H9 (cell line): Measurements from ENCODE around the gene RAPGEF3. TPM values are rescaled to one million over a fixed set of nuclear protein-coding genes. Genes with fewer than 3 reads are reported as not detected.

Source experiments
- DNase-seq: peaks from one replicate; pipeline ENCODE4 v3.0.0-alpha.2; 2017
- H2AFZ ChIP-seq: one replicate; pipeline ENCODE4 v1.6.1; 2013; ENCODE audit warnings: mild to moderate bottlenecking, low read length, control low read depth, moderate library complexity
- H2AK5ac ChIP-seq: 2 replicates; pipeline ENCODE4 v1.6.1; 2013; ENCODE audit warnings: low read length, control low read depth, mixed read lengths; ENCODE audit not compliant: insufficient read length
- H2BK120ac ChIP-seq: one replicate; pipeline ENCODE4 v1.6.1; 2013; ENCODE audit warnings: low read depth, mild to moderate bottlenecking, low read length, control low read depth, inconsistent platforms; ENCODE audit not compliant: poor library complexity, severe bottlenecking
- H2BK12ac ChIP-seq: 2 replicates; pipeline ENCODE4 v1.6.1; 2013; ENCODE audit warnings: low read length, control low read depth, mixed read lengths, low read depth; ENCODE audit not compliant: insufficient read length
- H2BK15ac ChIP-seq: 2 replicates; pipeline ENCODE4 v1.6.1; 2013; ENCODE audit warnings: low read depth, low read length, control low read depth
- H2BK20ac ChIP-seq: one replicate; pipeline ENCODE4 v1.6.1; 2013; ENCODE audit warnings: low read depth, mild to moderate bottlenecking, low read length, control low read depth, inconsistent platforms; ENCODE audit not compliant: poor library complexity, severe bottlenecking
- H2BK5ac ChIP-seq: 2 replicates; pipeline ENCODE4 v1.6.1; 2013; ENCODE audit warnings: low read length, control low read depth, mixed read lengths; ENCODE audit not compliant: insufficient read length
- H3K14ac ChIP-seq: 2 replicates; pipeline ENCODE4 v1.6.1; 2013; ENCODE audit warnings: low read length, control low read depth; ENCODE audit not compliant: insufficient read depth
- H3K18ac ChIP-seq: 2 replicates; pipeline ENCODE4 v1.6.1; 2013; ENCODE audit warnings: low read depth, mild to moderate bottlenecking, mixed read lengths, low read length, control low read depth; ENCODE audit not compliant: insufficient read length
- H3K23ac ChIP-seq: 2 replicates; pipeline ENCODE4 v1.6.1; 2013; ENCODE audit warnings: low read length, control low read depth, mixed read lengths, low read depth; ENCODE audit not compliant: insufficient read length
- H3K23me2 ChIP-seq: 2 replicates; pipeline ENCODE4 v1.6.1; 2013; ENCODE audit warnings: low read depth, mild to moderate bottlenecking, mixed read lengths, low read length, control low read depth; ENCODE audit not compliant: insufficient read length, poor library complexity, severe bottlenecking
- H3K27ac ChIP-seq: 2 replicates; pipeline ENCODE4 v1.5.1; 2013; ENCODE audit warnings: low read length, control low read depth, mixed read lengths, low read depth; ENCODE audit not compliant: insufficient read length
- H3K27me3 ChIP-seq: 2 replicates; pipeline ENCODE4 v1.6.1; 2013; ENCODE audit warnings: low read length, control low read depth, inconsistent platforms; ENCODE audit not compliant: insufficient read depth
- H3K4ac ChIP-seq: 2 replicates; pipeline ENCODE4 v1.6.1; 2013; ENCODE audit warnings: low read depth, mild to moderate bottlenecking, control low read depth, inconsistent platforms, low read length, moderate library complexity
- H3K4me1 ChIP-seq: 2 replicates; pipeline ENCODE4 v1.6.1; 2013; ENCODE audit warnings: low read length, control low read depth, inconsistent platforms; ENCODE audit not compliant: insufficient read depth
- H3K4me2 ChIP-seq: 2 replicates; pipeline ENCODE4 v1.6.1; 2013; ENCODE audit warnings: low read length, control low read depth, mixed read lengths; ENCODE audit not compliant: insufficient read length, insufficient read depth
- H3K56ac ChIP-seq: 2 replicates; pipeline ENCODE4 v1.6.1; 2013; ENCODE audit warnings: low read depth, mild to moderate bottlenecking, mixed read lengths, low read length, control low read depth; ENCODE audit not compliant: insufficient read length
- H3K79me1 ChIP-seq: 2 replicates; pipeline ENCODE4 v1.6.1; 2013; ENCODE audit warnings: low read depth, mild to moderate bottlenecking, moderate library complexity, low read length, control low read depth, inconsistent platforms; ENCODE audit not compliant: insufficient read depth, poor library complexity, severe bottlenecking
- H3K79me2 ChIP-seq: 2 replicates; pipeline ENCODE4 v1.6.1; 2013; ENCODE audit warnings: low read length, control low read depth, inconsistent platforms; ENCODE audit not compliant: insufficient read depth
- H3K9ac ChIP-seq: 2 replicates; pipeline ENCODE4 v1.6.1; 2013; ENCODE audit warnings: low read length, control low read depth, mixed read lengths; ENCODE audit not compliant: insufficient read length; ENCODE audit errors: extremely low read depth
- H3K9me3 ChIP-seq: one replicate; pipeline ENCODE4 v1.6.1; 2013; ENCODE audit warnings: low read depth, low read length, inconsistent platforms; ENCODE audit not compliant: control insufficient read depth
- H3T11ph ChIP-seq: one replicate; pipeline ENCODE4 v1.6.1; 2013; ENCODE audit warnings: mild to moderate bottlenecking, low read length, control low read depth, inconsistent platforms
- H4K20me1 ChIP-seq: one replicate; pipeline ENCODE4 v1.6.1; 2013; ENCODE audit not compliant: control insufficient read depth, insufficient read length, insufficient read depth
- H4K5ac ChIP-seq: 2 replicates; pipeline ENCODE4 v1.6.1; 2013; ENCODE audit warnings: low read depth, mild to moderate bottlenecking, mixed read lengths, low read length, control low read depth; ENCODE audit not compliant: insufficient read length
- H4K8ac ChIP-seq: replicated peaks from 2 replicates; pipeline ENCODE4 v1.6.1; 2013; ENCODE audit warnings: low read length, control low read depth, mixed read lengths, low read depth; ENCODE audit not compliant: insufficient read length
- H4K91ac ChIP-seq: 2 replicates; pipeline ENCODE4 v1.6.1; 2013; ENCODE audit warnings: low read depth, mild to moderate bottlenecking, moderate library complexity, mixed read lengths, low read length, control low read depth; ENCODE audit not compliant: insufficient read length
- H3K27ac Mint-ChIP-seq, 3 experiments: 2 replicates in 2 of 3; 3 replicates in 1 of 3; pipeline ENCODE4 v1.8.0; 2020 to 2021; ENCODE audit warnings: mixed read lengths in 3 of 3, mild to moderate bottlenecking in 1 of 3, moderate library complexity in 1 of 3
- H3K27me3 Mint-ChIP-seq: 2 replicates; pipeline ENCODE4 v1.8.0; 2021; ENCODE audit warnings: low read depth, mild to moderate bottlenecking, moderate library complexity, mixed read lengths
- H3K36me3 Mint-ChIP-seq, 3 experiments: 2 replicates in 2 of 3; 3 replicates in 1 of 3; pipeline ENCODE4 v1.8.0; 2020 to 2021; ENCODE audit warnings: low read depth in 3 of 3, mixed read lengths in 3 of 3; ENCODE audit not compliant: insufficient read depth in 1 of 3
- H3K4me1 Mint-ChIP-seq, 2 experiments: 2 replicates each; pipeline ENCODE4 v1.8.0; 2020; ENCODE audit warnings: mixed read lengths in 2 of 2
- H3K4me3 Mint-ChIP-seq, 2 experiments: 2 replicates in 1 of 2; 3 replicates in 1 of 2; pipeline ENCODE4 v1.8.0; 2020 to 2021; ENCODE audit warnings: mild to moderate bottlenecking in 2 of 2, mixed read lengths in 2 of 2, moderate library complexity in 1 of 2
- H3K9me3 Mint-ChIP-seq, 2 experiments: 2 replicates in 1 of 2; 3 replicates in 1 of 2; pipeline ENCODE4 v1.8.0; 2020; ENCODE audit warnings: mild to moderate bottlenecking in 2 of 2, mixed read lengths in 2 of 2, moderate library complexity in 1 of 2
- WGBS: extraction: QIAGEN DNeasy Blood & Tissue Kit; methylation state at CpG from one replicate; pipeline ENCODE4 v1.1.7; 2013; ENCODE audit warnings: missing lambda C conversion rate, low lambda C conversion rate, mixed read lengths; ENCODE audit not compliant: insufficient read length; ENCODE audit errors: extremely low coverage; 5-methylcytosine and 5-hydroxymethylcytosine counted together
- total RNA-seq: library from RNA; stranded (reverse); gene quantifications from 2 replicates; pipeline ENCODE4 v1.2.1, GENCODE V29; 2021
- TF ChIP-seq, protein P1 (sequence below): fragments of 200-600 bp; sonication (generic); conservative IDR thresholded peaks from 3 replicates; pipeline ENCODE4 v1.8.0; 2021; ENCODE audit warnings: antibody characterized with exemption, mild to moderate bottlenecking

The RAPGEF3 gene
- total RNA-seq, 1 experiment from 2014 or later: 7.4 TPM

DNA sequence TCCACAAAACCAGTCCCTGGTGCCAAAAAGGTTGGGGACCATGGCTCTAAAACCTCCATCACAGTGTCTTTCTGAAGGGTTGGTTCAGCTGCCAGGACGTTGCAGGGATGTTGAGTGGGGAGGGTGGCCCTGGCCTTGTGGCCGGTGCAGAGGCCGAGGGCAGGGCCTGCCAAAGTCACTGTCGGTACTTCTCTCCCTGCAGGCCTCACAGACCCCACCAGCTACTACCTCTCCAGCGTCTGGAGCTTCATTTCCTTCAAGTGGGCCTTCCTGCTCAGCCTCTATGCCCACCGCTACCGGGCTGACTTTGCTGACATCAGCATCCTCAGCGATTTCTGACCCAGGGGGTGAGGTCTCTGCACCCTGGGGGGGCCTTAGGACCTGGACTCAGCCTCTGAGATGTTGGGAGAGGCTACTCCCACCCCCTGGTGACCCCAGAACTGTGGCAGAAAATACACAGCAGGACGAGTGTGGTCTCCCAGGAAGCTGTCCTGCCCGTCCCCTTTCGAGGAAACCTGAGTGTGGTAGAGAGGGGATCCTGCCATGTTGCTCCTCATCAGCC, 21.3 kb upstream of the RAPGEF3 start:
- no peak overlapping the region for H3K27ac Mint-ChIP-seq
- peaks cover 2% of the 10 kb centered on the region for H4K20me1 ChIP-seq

More for the DNA sequence above, 21.3 kb upstream of the RAPGEF3 start:
- Histone ChIP-seq H2AK5ac (no peak overlapping the region), H2BK120ac (no peak overlapping the region), H4K8ac (no peak overlapping the region), H3K79me1 (no peaks in the 10 kb centered on the region), H2BK20ac (no peak overlapping the region), H3K4me1 (peaks cover 3% of the 10 kb centered on the region; the same call in 1 of the 2 replicates), H3K9me3 (no peaks in the 10 kb centered on the region), H2BK12ac (no peak overlapping the region), H3K14ac (no peak overlapping the region; the same call in 1 of the 2 replicates), H3K56ac (no peak overlapping the region), H2AFZ (no peak overlapping the region), H4K5ac (no peak overlapping the region), H2BK5ac (no peak overlapping the region), H2BK15ac (no peak overlapping the region), H3K9ac (no peak overlapping the region), H3K27ac (no peak overlapping the region), H3K23ac (no peak overlapping the region), H3K4me2 (peak overlapping the region; percentile 36), H3K18ac (no peak overlapping the region), H3K4ac (no peak overlapping the region), H4K91ac (no peak overlapping the region), H3K23me2 (no peaks in the 10 kb centered on the region), H3K79me2 (no peaks in the 10 kb centered on the region), H3K27me3 (no peaks in the 10 kb centered on the region), H3T11ph (no peak overlapping the region)
- Mint-ChIP-seq H3K36me3 (peaks cover 8 to 21% (median 14%) of the 10 kb centered on the region in 3 experiments; a peak in 6 of 7 replicates), H3K4me3 (0 out of 5 replicates have a peak overlapping the region, but pooled peaks of 1 of the 2 experiments have one; percentile 8), H3K9me3 (no peaks in the 10 kb centered on the region), H3K27me3 (peaks cover 14% of the 10 kb centered on the region), H3K4me1 (peaks cover 18 to 34% of the 10 kb centered on the region in 2 experiments)
- WGBS: no CpG with 5 or more reads among the region's 11 CpGs
- no peak for DNase-seq
- TF ChIP-seq, protein P1, sequence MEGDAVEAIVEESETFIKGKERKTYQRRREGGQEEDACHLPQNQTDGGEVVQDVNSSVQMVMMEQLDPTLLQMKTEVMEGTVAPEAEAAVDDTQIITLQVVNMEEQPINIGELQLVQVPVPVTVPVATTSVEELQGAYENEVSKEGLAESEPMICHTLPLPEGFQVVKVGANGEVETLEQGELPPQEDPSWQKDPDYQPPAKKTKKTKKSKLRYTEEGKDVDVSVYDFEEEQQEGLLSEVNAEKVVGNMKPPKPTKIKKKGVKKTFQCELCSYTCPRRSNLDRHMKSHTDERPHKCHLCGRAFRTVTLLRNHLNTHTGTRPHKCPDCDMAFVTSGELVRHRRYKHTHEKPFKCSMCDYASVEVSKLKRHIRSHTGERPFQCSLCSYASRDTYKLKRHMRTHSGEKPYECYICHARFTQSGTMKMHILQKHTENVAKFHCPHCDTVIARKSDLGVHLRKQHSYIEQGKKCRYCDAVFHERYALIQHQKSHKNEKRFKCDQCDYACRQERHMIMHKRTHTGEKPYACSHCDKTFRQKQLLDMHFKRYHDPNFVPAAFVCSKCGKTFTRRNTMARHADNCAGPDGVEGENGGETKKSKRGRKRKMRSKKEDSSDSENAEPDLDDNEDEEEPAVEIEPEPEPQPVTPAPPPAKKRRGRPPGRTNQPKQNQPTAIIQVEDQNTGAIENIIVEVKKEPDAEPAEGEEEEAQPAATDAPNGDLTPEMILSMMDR: no peak
